ENCODE measurements around the gene DGKK.
A peak's percentile ranks its signal among the peaks of the same experiment; 100 is the strongest.

Gene DGKK

GRCh38 chrX:50450324-50450723, 20.3 kb downstream of the DGKK start:
- no peaks in the 10 kb centered on the region for H3K9me3 ChIP-seq (ENCODE audit: control extremely low read depth in 1 of 5, control insufficient read depth in 4 of 5, insufficient read depth in 2 of 5, low read depth in 1 of 5, low read length in 4 of 5)
- DNase-seq, result no peak
- H3K36me3 ChIP-seq (ENCODE audit: control insufficient read depth in 4 of 4, insufficient read depth in 4 of 4, low read length in 3 of 4), result no peaks in the 10 kb centered on the region
- H3K27me3 ChIP-seq (replicated peaks in 2 of 5; ENCODE audit: control insufficient read depth in 4 of 5, insufficient read depth in 5 of 5, low read length in 4 of 5), result peaks cover 0 to 12% (median 0%) of the 10 kb centered on the region in 5 experiments
- 43% methylated on average over 1 of the region's 1 CpG for WGBS (ENCODE audit: insufficient coverage)
- no peak overlapping the region for H3K27ac ChIP-seq (ENCODE audit: insufficient read depth in 1 of 2, low read depth in 1 of 2, low read length in 2 of 2, poor library complexity in 1 of 2, severe bottlenecking in 2 of 2)
- CTCF ChIA-PET, result no interaction called here
- no peaks in the 10 kb centered on the region for H3K4me1 ChIP-seq (ENCODE audit: control extremely low read depth in 1 of 4, control insufficient read depth in 4 of 4, insufficient read depth in 4 of 4, low read length in 3 of 4)
- no peak overlapping the region for H3K4me3 ChIP-seq (ENCODE audit: control insufficient read depth in 1 of 7, extremely low read depth in 1 of 7, insufficient read depth in 4 of 7, low read depth in 2 of 7, low read length in 6 of 7)
- POLR2A ChIA-PET, result no interaction called here

DNA sequence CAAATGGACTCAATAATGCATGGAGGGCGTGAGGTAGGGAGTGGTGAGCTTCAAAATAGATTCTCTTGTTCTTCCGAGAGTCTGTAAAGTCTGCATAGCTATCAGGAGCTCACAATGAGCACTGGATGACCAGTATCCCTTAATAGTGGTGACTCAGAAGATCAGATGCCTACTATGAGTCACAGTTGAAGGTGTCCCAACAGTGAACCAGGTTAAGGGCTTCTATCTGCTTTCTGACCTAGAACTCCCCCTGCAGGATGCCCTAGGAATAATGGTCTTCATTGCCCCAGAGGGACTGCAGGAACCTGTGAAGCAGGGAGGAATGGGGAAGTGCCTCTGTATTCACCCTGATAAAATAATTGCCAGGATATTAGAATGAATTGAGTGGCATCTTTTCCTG, 22.1 kb downstream of the DGKK start:
- 63% methylated on average over 2 of the region's 2 CpGs for WGBS (ENCODE audit: insufficient coverage)
- Histone ChIP-seq H3K4me1 (ENCODE audit: control extremely low read depth in 1 of 4, control insufficient read depth in 4 of 4, insufficient read depth in 4 of 4, low read length in 3 of 4) (no peaks in the 10 kb centered on the region), H3K9me3 (ENCODE audit: control extremely low read depth in 1 of 5, control insufficient read depth in 4 of 5, insufficient read depth in 2 of 5, low read depth in 1 of 5, low read length in 4 of 5) (no peaks in the 10 kb centered on the region), H3K36me3 (ENCODE audit: control insufficient read depth in 4 of 4, insufficient read depth in 4 of 4, low read length in 3 of 4) (no peaks in the 10 kb centered on the region), H3K27me3 (replicated peaks in 2 of 5; ENCODE audit: control insufficient read depth in 4 of 5, insufficient read depth in 5 of 5, low read length in 4 of 5) (peaks cover 0 to 12% (median 0%) of the 10 kb centered on the region in 5 experiments), H3K27ac (ENCODE audit: insufficient read depth in 1 of 2, low read depth in 1 of 2, low read length in 2 of 2, poor library complexity in 1 of 2, severe bottlenecking in 2 of 2) (no peak overlapping the region), H3K4me3 (ENCODE audit: control insufficient read depth in 1 of 7, extremely low read depth in 1 of 7, insufficient read depth in 4 of 7, low read depth in 2 of 7, low read length in 6 of 7) (no peak overlapping the region)
- peak; percentile 19 to 38 (median 30) for DNase-seq
- ChIA-PET POLR2A (no interaction called here), CTCF (interaction anchor here (1.4 kb wide), 1 partner anchor 15 kb away, joined by 3 read pairs; no protein-coding TSS in a partner anchor)

DNA sequence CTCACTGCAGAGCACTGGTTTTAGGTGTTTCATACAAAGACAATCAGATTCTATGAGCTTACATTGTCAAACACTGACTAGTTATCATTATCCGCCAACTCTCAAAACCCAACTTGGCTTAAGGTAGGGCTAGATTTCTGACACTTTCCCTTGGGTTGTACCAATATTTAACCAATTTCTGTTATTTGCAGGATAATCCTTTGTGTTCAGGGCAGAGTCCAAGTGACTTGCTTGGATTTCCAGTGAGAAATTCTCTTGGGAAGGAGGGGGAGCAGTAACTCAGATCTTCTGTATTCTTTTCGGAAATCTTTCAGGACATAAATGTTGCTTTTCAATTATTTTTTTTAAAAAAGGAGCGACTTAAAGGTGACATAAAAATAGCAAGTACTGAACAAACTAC, 23.1 kb downstream of the DGKK start:
- Histone ChIP-seq H3K4me3 (ENCODE audit: control insufficient read depth in 1 of 7, extremely low read depth in 1 of 7, insufficient read depth in 4 of 7, low read depth in 2 of 7, low read length in 6 of 7) (no peak overlapping the region), H3K27me3 (replicated peaks in 2 of 5; ENCODE audit: control insufficient read depth in 4 of 5, insufficient read depth in 5 of 5, low read length in 4 of 5) (peaks cover 0 to 12% (median 0%) of the 10 kb centered on the region in 5 experiments), H3K4me1 (ENCODE audit: control extremely low read depth in 1 of 4, control insufficient read depth in 4 of 4, insufficient read depth in 4 of 4, low read length in 3 of 4) (no peaks in the 10 kb centered on the region), H3K27ac (ENCODE audit: insufficient read depth in 1 of 2, low read depth in 1 of 2, low read length in 2 of 2, poor library complexity in 1 of 2, severe bottlenecking in 2 of 2) (no peak overlapping the region), H3K9me3 (ENCODE audit: control extremely low read depth in 1 of 5, control insufficient read depth in 4 of 5, insufficient read depth in 2 of 5, low read depth in 1 of 5, low read length in 4 of 5) (no peaks in the 10 kb centered on the region), H3K36me3 (ENCODE audit: control insufficient read depth in 4 of 4, insufficient read depth in 4 of 4, low read length in 3 of 4) (no peaks in the 10 kb centered on the region)
- CTCF ChIA-PET, result no interaction called here
- WGBS (ENCODE audit: insufficient coverage), result 100% methylated on average over 1 of the region's 3 CpGs
- no peak for DNase-seq
- POLR2A ChIA-PET, result no interaction called here

GRCh38 chrX:50442426-50443116, 28.1 kb downstream of the DGKK start:
- POLR2A ChIA-PET, result no interaction called here
- DNase-seq, result no peak
- Histone ChIP-seq H3K27me3 (replicated peaks in 2 of 5; ENCODE audit: control insufficient read depth in 4 of 5, insufficient read depth in 5 of 5, low read length in 4 of 5) (no peaks in the 10 kb centered on the region), H3K27ac (ENCODE audit: insufficient read depth in 1 of 2, low read depth in 1 of 2, low read length in 2 of 2, poor library complexity in 1 of 2, severe bottlenecking in 2 of 2) (no peak overlapping the region), H3K36me3 (ENCODE audit: control insufficient read depth in 4 of 4, insufficient read depth in 4 of 4, low read length in 3 of 4) (no peaks in the 10 kb centered on the region), H3K4me3 (ENCODE audit: control insufficient read depth in 1 of 7, extremely low read depth in 1 of 7, insufficient read depth in 4 of 7, low read depth in 2 of 7, low read length in 6 of 7) (no peak overlapping the region), H3K9me3 (ENCODE audit: control extremely low read depth in 1 of 5, control insufficient read depth in 4 of 5, insufficient read depth in 2 of 5, low read depth in 1 of 5, low read length in 4 of 5) (no peaks in the 10 kb centered on the region), H3K4me1 (ENCODE audit: control extremely low read depth in 1 of 4, control insufficient read depth in 4 of 4, insufficient read depth in 4 of 4, low read length in 3 of 4) (no peaks in the 10 kb centered on the region)
- CTCF ChIA-PET, result no interaction called here
- WGBS (ENCODE audit: insufficient coverage), result no CpG with 5 or more reads among the region's 3 CpGs

GRCh38 chrX:50436797-50437196, 33.8 kb downstream of the DGKK start:
- peaks cover 0 to 13% (median 0%) of the 10 kb centered on the region in 5 experiments for H3K27me3 ChIP-seq (replicated peaks in 2 of 5; ENCODE audit: control insufficient read depth in 4 of 5, insufficient read depth in 5 of 5, low read length in 4 of 5)
- no peaks in the 10 kb centered on the region for H3K9me3 ChIP-seq (ENCODE audit: control extremely low read depth in 1 of 5, control insufficient read depth in 4 of 5, insufficient read depth in 2 of 5, low read depth in 1 of 5, low read length in 4 of 5)
- no peak overlapping the region for H3K4me3 ChIP-seq (ENCODE audit: control insufficient read depth in 1 of 7, extremely low read depth in 1 of 7, insufficient read depth in 4 of 7, low read depth in 2 of 7, low read length in 6 of 7)
- 89% methylated on average over 5 of the region's 6 CpGs for WGBS (ENCODE audit: insufficient coverage)
- no peak overlapping the region for H3K27ac ChIP-seq (ENCODE audit: insufficient read depth in 1 of 2, low read depth in 1 of 2, low read length in 2 of 2, poor library complexity in 1 of 2, severe bottlenecking in 2 of 2)
- no peak for DNase-seq
- no peaks in the 10 kb centered on the region for H3K4me1 ChIP-seq (ENCODE audit: control extremely low read depth in 1 of 4, control insufficient read depth in 4 of 4, insufficient read depth in 4 of 4, low read length in 3 of 4)
- ChIA-PET CTCF (no interaction called here), POLR2A (no interaction called here)
- no peaks in the 10 kb centered on the region for H3K36me3 ChIP-seq (ENCODE audit: control insufficient read depth in 4 of 4, insufficient read depth in 4 of 4, low read length in 3 of 4)

DNA sequence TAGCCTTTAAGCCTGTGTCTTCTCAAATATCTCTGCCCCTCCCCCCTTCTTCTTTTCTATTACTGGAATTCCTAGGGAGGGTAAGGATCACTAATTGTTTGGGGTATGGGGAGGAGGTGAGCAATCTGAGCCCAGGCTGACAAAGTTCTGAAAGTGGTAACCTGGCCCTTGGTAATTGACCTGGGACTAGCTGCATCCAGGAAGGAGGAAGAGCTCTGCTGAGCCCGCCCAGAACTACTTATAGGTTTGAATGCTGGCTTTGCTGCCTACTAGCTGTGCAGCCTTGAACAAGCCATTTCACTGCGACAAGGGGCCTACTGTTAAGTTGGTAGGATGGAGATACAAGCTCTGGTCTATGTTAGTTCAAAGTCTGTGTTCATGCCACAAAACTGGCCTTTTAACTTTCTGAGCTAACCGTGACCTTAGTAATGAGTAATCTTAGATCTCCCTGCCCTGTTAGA, 37.8 kb downstream of the DGKK start:
- peaks cover 0 to 21% (median 0%) of the 10 kb centered on the region in 5 experiments for H3K27me3 ChIP-seq (replicated peaks in 2 of 5; ENCODE audit: control insufficient read depth in 4 of 5, insufficient read depth in 5 of 5, low read length in 4 of 5)
- CTCF ChIA-PET, result interaction anchor here (0.7 kb wide), 1 partner anchor 16 kb away, joined by 3 read pairs; no protein-coding TSS in a partner anchor
- no peak overlapping the region for H3K4me3 ChIP-seq (ENCODE audit: control insufficient read depth in 1 of 7, extremely low read depth in 1 of 7, insufficient read depth in 4 of 7, low read depth in 2 of 7, low read length in 6 of 7)
- H3K9me3 ChIP-seq (ENCODE audit: control extremely low read depth in 1 of 5, control insufficient read depth in 4 of 5, insufficient read depth in 2 of 5, low read depth in 1 of 5, low read length in 4 of 5), result no peaks in the 10 kb centered on the region
- no peaks in the 10 kb centered on the region for H3K36me3 ChIP-seq (ENCODE audit: control insufficient read depth in 4 of 4, insufficient read depth in 4 of 4, low read length in 3 of 4)
- 66% methylated on average over 3 of the region's 3 CpGs for WGBS (ENCODE audit: insufficient coverage)
- POLR2A ChIA-PET, result no interaction called here
- no peak for DNase-seq
- H3K4me1 ChIP-seq (ENCODE audit: control extremely low read depth in 1 of 4, control insufficient read depth in 4 of 4, insufficient read depth in 4 of 4, low read length in 3 of 4), result no peaks in the 10 kb centered on the region
- H3K27ac ChIP-seq (ENCODE audit: insufficient read depth in 1 of 2, low read depth in 1 of 2, low read length in 2 of 2, poor library complexity in 1 of 2, severe bottlenecking in 2 of 2), result no peak overlapping the region

DNA sequence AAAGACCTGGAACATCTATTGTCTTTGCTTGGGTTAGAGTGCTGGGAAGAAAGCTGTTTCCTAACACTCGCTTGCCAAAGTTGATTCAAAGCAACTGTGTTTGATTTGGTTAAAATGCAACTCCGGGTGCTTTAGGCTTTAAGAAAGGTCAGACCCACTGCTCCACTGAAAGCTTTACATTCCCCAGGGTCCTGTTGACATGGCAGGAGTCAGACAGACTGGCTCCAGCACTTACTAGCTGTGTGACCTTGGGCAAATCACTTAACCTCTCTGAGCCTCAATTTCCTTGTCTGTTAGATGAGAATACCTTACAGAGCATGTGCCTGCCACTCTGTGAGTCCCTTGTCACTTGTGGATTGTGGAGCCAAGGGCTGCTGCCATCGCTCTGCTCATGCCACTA, 39.0 kb downstream of the DGKK start:
- Histone ChIP-seq H3K4me1 (ENCODE audit: control extremely low read depth in 1 of 4, control insufficient read depth in 4 of 4, insufficient read depth in 4 of 4, low read length in 3 of 4) (no peaks in the 10 kb centered on the region), H3K27ac (ENCODE audit: insufficient read depth in 1 of 2, low read depth in 1 of 2, low read length in 2 of 2, poor library complexity in 1 of 2, severe bottlenecking in 2 of 2) (no peak overlapping the region), H3K4me3 (ENCODE audit: control insufficient read depth in 1 of 7, extremely low read depth in 1 of 7, insufficient read depth in 4 of 7, low read depth in 2 of 7, low read length in 6 of 7) (no peak overlapping the region), H3K9me3 (ENCODE audit: control extremely low read depth in 1 of 5, control insufficient read depth in 4 of 5, insufficient read depth in 2 of 5, low read depth in 1 of 5, low read length in 4 of 5) (no peaks in the 10 kb centered on the region), H3K27me3 (replicated peaks in 2 of 5; ENCODE audit: control insufficient read depth in 4 of 5, insufficient read depth in 5 of 5, low read length in 4 of 5) (peaks cover 0 to 17% (median 0%) of the 10 kb centered on the region in 5 experiments), H3K36me3 (ENCODE audit: control insufficient read depth in 4 of 4, insufficient read depth in 4 of 4, low read length in 3 of 4) (no peaks in the 10 kb centered on the region)
- WGBS (ENCODE audit: insufficient coverage), result 83% methylated on average over 3 of the region's 3 CpGs
- no peak for DNase-seq
- ChIA-PET CTCF (no interaction called here), POLR2A (no interaction called here)

All from common myeloid progenitor, CD34-positive (primary cell).